Middle frontal gyrus (tissue), 1 donor: ENCODE data around the gene STPG3.
A peak's percentile ranks its signal among the peaks of the same experiment; 100 is the strongest.

Experiments
- DNase-seq: peaks from one replicate; pipeline ENCODE4 v3.0.0-alpha.2; 2015; ENCODE audit warnings: low spot score; ENCODE audit errors: extremely low spot score

The STPG3 gene

DNA sequence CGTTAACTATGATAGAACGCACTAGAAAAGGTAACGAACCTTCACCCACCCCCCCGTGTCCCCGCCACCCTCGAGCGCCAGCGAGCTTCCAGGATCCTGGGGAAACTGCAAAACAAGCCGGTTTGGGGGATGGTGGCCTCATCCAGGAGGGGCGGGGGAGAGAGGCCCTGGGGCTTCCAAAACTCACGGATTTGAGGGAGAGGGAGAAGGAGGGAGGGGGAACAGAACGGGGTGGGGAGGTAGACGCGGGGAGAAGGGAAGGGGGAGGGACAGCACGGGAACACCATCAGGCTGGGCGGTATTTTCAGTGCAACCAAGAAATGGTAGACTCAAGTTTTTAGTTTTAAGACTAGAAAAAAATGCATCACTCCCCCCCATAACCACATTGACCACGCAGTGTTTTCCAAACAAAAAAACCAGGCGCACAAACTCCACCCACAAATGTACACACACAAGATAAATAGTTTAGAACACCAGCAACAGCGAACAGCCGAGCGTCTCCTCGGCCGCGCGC lies 49.5 kb downstream of the STPG3 start:
- no peak for DNase-seq

DNA sequence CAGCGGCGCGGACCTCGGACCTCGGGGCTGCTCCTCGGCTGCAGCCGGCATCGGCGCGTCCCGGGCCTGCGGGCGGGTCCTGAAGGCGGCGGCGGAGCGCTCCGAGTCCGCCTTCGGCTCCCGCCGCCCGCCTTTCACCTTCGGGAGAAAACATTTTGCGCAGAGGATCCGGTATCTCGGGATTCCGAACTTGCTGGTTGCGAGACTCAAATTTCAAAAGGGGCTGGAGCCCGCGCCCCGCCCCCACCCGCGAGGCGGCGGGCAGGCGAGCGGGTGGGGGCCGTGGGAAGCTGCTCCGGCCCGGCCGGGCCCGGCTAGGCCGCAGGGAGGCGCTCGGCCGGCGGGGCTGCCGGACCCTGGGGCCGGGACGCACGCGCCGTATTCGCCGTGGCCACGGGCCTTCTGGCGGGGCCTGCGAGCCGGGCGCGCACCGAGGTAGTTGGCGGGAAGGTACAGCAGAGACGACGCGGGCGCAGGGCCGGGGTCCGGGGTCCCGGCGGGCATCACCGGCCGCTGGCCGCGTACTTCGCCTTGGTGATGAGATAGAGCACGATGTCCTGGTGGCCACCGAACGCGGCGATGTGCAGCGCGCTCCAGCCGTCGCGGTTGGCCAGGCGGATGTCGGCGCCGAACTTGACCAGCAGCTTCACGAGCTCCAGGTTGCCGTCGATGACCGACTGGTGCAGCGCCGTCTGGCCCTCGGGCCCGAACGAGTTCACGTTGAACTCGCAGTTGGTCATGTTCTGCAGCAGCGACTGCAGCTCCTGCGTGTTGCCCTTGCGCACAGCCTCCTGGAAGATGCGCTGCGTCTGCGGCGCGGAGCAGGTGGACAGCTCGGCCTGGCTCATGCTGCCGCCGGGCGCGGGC lies 50.2 kb downstream of the STPG3 start:
- DNase-seq = no peak

DNA sequence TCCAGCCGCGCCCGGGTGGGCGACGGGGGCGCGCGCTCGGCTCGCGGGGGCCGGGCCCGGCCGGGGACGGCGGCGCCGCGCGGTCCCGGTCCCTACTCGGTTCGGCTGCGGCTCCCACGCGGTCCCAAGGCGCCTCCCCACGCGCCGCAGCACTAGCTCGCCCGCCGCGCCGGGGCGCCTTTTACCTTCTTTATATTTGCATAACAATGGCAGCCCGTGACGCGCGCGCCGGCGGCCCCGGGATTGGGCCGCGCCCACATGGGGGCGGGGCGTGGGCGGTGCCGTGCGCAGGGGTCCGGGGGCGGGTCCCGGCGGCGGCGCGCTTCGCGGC lies 51.0 kb downstream of the STPG3 start, which contains the start of gene NRARP:
TSS of gene NRARP (minus strand) at position 154 of the 331 bp plus-strand sequence. CDS start 343 bp downstream, outside the sequence.
- peak; percentile 75 for DNase-seq

DNA sequence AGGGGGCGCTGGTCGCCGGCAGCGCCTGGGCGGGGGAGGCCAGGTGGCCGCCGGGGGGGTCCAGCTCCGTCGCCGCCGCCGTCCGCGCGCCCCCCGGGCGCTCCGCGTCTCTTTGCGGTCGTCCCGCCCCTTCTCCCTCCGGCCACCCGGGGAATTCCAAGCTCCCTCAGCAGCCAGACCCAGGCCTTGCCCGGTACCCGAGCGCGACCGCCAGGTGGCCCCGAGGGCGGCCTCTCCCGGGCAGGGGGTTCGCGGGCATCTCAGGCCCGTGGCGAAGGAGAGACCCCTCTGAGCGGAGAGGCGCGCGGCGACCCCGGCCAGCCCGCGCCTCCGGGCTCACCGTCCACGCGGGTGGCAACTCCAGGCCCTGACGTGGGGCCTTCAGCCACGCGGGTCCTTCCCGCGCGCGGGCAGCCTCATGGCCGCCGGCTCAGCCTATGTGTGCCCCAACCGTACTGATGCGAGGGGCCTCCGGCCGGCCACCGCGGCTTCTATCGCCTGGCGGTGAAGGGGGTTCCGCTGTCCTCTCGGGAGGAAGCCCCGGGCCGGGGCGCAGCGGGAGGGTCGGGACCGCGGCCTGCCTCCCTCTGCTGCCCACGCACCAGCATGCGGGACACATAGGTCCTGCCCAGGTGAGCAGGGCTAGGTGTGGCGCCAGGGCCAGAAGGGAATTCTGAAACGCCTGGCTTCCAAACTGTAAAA lies 51.5 kb downstream of the STPG3 start:
- no peak for DNase-seq
